Measurements from ENCODE around the gene ITGB6. TPM values are rescaled to one million over a fixed set of nuclear protein-coding genes. Genes with fewer than 3 reads are reported as not detected.
A peak's percentile ranks its signal among the peaks of the same experiment; 100 is the strongest.
"Not testable (repeated sequence)": the region's sequence is repeated elsewhere in the genome, so short reads cannot be mapped to it uniquely, and the experiment has no call there.

The ITGB6 gene
- total RNA-seq, 2 donors from 2014 or later, result not detected

DNA sequence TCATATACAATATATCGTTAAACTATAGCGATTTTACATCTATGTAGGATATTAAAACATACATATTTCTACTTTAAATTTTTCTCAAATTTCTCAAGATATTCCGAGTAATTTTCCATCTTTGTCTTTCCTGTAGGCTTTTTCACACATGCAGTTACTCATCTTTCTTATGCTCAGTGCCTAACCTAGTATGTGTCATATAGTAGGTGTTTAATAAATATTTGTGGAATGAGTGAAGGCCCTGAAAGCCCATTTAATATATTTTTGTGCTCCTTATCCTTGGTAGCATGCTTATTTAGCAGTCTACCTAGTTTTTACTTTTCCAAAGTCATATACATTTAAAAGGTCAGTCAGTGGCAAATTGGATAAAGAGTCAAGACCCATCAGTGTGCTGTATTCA, 67.3 kb downstream of the ITGB6 start:
- H3K27ac Mint-ChIP-seq, result no peak overlapping the region
- ATAC-seq, result no peak
- DNase-seq (ENCODE audit: low spot score in 2 of 2), result no peak
- no peaks in the 10 kb centered on the region for H3K36me3 Mint-ChIP-seq
- peaks cover 0 to 5% of the 10 kb centered on the region in 2 donors for H3K9me3 Mint-ChIP-seq

DNA sequence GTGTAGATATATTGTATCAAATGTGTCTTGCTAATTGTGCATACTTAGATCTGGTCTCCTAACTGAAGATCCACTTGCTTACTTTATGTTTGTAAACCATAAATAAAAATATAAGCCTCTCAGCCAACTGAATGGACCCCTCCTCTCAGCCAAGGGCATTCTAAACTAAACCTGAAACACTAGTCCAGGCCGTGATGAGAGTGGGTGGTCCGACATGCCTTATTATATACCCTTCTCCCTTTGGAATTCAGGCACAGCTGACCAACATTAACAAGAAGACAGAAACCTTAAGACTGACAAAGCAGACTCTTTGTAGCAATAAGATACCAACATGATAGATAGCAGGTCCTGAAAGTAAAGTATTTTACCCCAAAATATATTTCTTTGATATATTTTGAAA, 73.3 kb downstream of the ITGB6 start:
- Mint-ChIP-seq H3K36me3 (no peaks in the 10 kb centered on the region), H3K9me3 (no peaks in the 10 kb centered on the region), H3K27ac (no peak overlapping the region)
- DNase-seq (ENCODE audit: low spot score in 2 of 2) (no peak), ATAC-seq (no peak)

DNA sequence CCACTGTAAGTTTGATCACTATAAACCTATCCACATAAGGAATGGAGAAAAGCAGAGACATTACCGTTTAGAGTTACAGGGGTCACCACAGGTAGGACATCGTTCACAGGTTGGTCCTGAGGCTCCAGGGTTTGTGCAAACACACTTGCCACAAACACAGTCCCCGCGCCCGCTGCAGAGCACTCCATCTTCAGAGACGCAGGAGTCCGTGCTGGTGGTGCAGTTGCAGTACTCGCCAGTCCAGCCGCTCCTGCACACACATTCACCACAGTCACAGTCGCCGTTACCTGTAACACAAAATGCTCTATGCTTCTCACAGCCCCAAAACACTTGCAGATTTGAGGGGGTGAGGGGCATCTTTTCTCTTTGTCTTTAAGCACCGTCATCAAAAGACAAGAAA, 73.8 kb downstream of the ITGB6 start:
- no peak for ATAC-seq
- no peak for DNase-seq (ENCODE audit: low spot score in 2 of 2)
- H3K9me3 Mint-ChIP-seq, result no peaks in the 10 kb centered on the region
- H3K27ac Mint-ChIP-seq, result no peak overlapping the region
- no peaks in the 10 kb centered on the region for H3K36me3 Mint-ChIP-seq

DNA sequence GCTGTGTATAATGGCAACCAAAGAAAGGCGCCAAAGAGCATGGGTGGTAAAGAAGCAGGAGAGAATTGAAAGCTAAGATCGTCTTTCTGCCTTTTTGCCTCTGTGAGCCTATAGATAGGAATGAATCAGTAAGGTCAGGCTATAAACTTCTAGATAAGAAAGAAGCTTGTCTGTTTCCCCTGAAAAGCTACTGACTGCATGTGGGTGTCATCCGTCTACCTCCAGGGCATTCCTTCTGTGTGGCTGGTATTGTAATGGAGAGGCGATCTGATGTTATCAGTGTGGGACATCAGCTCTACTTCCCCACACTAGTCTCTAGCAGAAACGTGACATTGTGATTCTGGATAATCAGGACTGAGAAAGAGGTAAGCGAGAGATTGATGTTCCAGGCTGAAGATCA, 74.2 kb downstream of the ITGB6 start:
- no peak overlapping the region for H3K27ac Mint-ChIP-seq
- no peak for ATAC-seq
- H3K9me3 Mint-ChIP-seq, result no peaks in the 10 kb centered on the region
- no peaks in the 10 kb centered on the region for H3K36me3 Mint-ChIP-seq
- DNase-seq (ENCODE audit: low spot score in 2 of 2), result no peak

DNA sequence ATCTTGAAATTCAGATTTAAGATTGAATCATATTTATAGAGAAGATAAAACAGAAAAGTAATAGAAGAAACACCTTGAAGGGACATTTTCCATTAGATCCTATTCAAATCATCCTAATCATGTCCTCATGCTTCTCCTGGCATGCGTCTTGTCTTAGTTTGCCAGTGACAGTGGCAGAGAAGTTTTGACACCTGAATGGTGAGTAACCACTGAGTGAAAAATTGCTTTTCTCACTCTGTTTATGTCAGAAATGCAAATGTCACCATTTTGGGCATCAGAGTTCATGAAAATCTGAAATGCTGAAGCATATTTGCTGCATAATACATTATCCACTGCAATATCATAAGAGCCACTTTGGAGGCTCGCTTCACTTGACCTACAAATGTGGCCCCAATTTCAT, 74.7 kb downstream of the ITGB6 start:
- H3K27ac Mint-ChIP-seq, result no peak overlapping the region
- H3K9me3 Mint-ChIP-seq, result no peaks in the 10 kb centered on the region

DNA sequence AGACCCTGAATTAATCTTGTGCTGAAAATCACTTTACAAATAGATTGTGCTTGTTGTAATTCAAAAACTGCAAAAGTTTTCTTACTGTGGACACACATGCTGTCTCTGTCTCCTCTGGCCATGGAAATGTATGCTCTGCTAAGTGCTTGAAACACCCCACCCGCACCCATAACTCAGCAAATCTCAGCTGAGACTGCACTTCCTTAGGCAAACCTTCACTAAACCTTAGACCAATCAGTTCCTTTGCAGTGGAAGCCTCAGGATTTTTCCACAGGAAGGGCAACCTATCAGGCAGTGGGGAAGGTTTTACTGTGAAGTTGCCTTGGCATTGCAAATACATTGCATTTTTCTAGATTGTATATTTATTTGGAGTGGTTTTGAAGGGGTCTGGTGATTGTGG, 75.5 kb downstream of the ITGB6 start:
- Mint-ChIP-seq H3K9me3 (no peaks in the 10 kb centered on the region), H3K36me3 (no peaks in the 10 kb centered on the region), H3K27ac (no peak overlapping the region)
- no peak for ATAC-seq
- DNase-seq (ENCODE audit: low spot score in 2 of 2), result no peak

More for the DNA sequence above, 74.7 kb downstream of the ITGB6 start:
- no peaks in the 10 kb centered on the region for H3K36me3 Mint-ChIP-seq
- ATAC-seq (no peak), DNase-seq (ENCODE audit: low spot score in 2 of 2) (no peak)

DNA sequence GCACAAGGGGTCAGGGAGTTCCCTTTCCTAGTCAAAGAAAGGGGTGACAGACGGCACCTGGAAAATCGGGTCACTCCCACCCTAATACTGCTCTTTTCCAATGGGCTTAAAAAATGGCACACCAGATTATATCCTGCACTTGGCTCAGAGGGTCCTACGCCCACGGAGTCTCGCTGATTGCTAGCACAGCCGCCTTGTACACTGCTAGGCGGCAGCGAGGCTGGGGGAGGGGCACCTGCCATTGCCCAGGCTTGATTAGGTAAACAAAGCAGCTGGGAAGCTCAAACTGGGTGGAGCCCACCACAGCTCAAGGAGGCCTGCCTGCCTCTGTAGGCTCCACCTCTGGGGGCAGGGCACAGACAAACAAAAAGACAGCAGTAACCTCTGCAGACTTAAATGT, 85.4 kb downstream of the ITGB6 start:
- ATAC-seq; H3K36me3 Mint-ChIP-seq; H3K27ac Mint-ChIP-seq; H3K9me3 Mint-ChIP-seq; DNase-seq (ENCODE audit: low spot score in 2 of 2): not testable (repeated sequence)

DNA sequence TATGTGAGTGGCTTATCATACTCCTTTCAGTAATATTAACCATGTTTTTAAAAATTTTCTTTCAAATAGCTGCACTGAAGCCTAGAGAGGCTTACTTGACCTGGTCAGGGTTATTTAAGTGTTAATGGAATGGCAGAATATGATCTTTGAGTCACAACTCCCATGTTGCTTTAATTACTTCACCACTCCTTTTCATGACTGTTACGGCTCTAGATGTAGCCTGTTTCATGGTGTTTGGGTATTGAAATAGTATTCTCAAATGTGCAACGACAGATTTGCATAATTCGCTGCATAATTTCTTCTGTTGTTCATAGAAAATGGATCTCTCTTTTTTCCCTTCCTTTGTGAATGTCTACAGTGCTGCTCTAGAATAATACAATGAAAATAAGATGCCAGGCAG, 86.1 kb downstream of the ITGB6 start:
- no peaks in the 10 kb centered on the region for H3K9me3 Mint-ChIP-seq
- no peaks in the 10 kb centered on the region for H3K36me3 Mint-ChIP-seq
- no peak overlapping the region for H3K27ac Mint-ChIP-seq
- DNase-seq (ENCODE audit: low spot score in 2 of 2), result no peak
- ATAC-seq, result no peak

DNA sequence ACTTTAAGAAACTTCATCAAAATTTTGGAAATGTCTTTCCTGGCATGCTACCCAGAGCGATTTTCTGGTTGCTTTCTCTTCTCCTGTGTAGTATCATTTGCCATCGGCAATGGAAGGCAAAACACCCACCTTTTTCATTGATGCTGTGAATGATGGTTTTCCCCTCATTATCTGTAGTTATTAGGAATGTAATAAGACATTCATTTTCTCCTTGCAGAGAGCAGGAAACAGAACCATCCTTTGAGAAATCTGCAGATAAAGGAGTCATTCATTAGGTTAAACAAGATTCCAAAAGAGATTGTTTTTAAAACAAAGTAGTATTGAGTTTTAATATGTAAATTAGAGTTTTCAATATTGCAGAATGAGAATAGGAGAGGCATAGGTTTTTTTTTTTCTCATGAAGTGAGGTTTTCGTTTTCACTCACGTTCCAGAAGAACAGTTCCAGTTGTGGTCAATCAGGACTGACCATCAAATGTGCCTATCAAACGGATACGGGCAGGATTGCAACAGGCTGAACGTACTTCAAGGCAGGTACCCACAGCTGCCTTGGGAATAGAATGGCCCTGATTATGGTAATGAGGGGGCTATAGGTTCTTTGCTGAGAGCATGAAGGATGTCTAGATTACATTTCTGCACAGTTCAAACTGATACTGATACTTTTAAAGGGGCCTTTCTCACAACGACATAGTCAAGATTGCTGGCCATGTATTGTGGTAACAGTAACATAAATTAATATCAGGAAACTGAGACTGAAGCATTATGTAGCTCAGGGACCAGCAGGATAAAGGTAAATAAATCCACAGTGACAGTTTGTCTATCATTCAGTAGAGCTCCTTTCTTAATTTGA, 87.9 kb downstream of the ITGB6 start:
- no peak for DNase-seq (ENCODE audit: low spot score in 2 of 2)
- Mint-ChIP-seq H3K9me3 (no peaks in the 10 kb centered on the region), H3K27ac (no peak overlapping the region), H3K36me3 (no peaks in the 10 kb centered on the region)
- no peak for ATAC-seq

DNA sequence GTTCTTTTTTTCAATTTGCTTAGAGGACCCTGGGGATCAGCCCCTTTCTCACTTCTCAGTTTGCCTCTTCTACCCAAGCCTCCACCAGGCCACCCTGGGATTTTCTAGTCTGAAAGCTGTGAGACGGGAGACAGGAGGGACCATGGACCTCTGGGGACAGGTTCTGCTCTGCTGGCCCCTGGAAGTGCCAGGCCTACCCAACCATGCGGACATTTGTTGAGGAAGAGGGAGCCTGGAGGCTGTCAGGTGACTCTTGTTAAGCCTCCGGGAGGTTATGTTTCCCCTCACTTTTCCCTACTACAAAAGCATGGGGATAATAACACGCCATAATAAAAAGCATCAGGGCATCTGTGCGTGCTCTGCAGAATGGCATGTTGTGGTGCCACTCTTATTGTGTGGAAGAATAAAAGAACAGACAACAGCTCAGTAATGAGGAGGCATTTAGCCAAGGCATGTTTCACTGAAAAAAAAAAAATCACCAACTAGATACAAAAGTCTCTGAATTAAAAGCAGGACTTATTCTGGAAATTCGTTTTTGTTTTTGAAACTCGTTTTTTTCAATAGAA, 89.3 kb downstream of the ITGB6 start:
- H3K36me3 Mint-ChIP-seq, result no peaks in the 10 kb centered on the region
- no peaks in the 10 kb centered on the region for H3K9me3 Mint-ChIP-seq
- no peak overlapping the region for H3K27ac Mint-ChIP-seq
- ATAC-seq (no peak), DNase-seq (ENCODE audit: low spot score in 2 of 2) (no peak)

DNA sequence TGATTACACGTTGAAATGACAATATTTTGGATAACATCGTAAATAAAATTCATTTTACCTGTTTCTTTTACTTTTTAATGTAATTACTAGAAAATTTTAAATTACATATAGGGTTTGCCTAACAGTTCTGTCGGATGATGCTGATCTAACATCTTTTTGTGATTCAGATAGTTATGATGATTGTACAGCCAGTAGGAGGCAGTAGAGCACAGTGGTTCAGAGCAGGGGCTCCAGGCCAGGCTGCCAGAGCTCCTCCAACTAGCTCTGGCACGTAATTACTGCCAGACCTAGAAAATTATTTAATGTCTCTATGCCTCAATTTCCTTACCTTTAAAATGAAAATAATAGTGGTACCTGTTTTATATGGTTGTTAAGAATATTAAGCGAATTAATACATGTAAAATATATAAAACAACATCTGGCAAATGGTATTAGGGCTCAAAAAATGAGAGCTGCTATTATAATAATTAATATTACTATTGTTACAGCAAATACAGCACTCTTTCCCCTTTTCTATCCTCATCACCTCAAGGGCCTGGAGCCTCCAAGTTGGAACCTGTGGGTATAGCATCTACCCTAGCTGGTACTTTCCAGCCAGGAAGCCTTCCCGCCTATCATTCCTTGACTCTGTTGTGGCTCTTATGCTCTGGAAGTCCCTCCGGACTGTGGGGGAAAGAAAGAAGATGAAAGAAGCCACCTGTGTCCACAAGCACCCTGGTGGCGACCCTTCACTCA, 90.0 kb downstream of the ITGB6 start:
- DNase-seq (ENCODE audit: low spot score in 2 of 2) (peak in 1 of 2 donors; percentile 68), ATAC-seq (peak; percentile 69 to 78)
- H3K36me3 Mint-ChIP-seq, result no peaks in the 10 kb centered on the region
- H3K27ac Mint-ChIP-seq, result no peak overlapping the region
- H3K9me3 Mint-ChIP-seq, result no peaks in the 10 kb centered on the region

DNA sequence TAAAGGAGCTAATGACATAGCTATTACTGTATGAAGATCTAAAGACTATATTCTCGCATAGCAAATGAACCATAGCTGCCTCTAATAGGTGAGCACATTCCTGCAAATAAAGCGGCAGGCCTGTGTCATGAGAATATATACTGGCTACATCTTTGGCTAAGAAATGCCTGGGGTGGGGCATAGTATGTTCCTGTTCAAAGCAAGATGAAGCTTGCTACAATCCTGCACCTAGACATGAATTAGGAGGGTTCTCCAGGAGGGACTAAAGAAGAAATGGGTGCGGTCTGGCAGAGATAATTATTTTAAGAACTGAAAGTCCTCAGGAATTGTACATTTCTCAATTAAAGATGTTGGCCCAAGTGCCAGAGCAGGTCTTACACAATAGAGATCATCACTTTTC, 90.8 kb downstream of the ITGB6 start:
- no peak for ATAC-seq
- no peak for DNase-seq (ENCODE audit: low spot score in 2 of 2)
- Mint-ChIP-seq H3K36me3 (no peaks in the 10 kb centered on the region), H3K9me3 (no peaks in the 10 kb centered on the region), H3K27ac (no peak overlapping the region)

DNA sequence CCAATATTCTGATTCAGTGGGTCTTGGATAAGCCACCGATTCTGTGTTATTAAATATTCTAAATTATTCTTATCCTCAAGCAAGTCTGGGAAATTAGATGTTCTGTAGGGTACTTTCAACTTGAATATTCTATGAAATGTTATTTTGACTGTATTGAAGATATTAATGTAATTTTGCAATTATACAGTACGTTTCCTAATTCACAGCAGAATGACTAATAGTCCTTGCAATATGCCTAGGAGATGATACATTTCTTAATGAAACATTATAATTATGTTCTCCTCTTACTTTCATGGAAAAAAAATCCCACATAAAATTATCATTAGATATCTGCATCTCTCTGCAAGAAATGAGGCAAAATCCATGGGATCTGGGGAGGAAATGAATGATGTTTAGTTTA, 91.4 kb downstream of the ITGB6 start:
- ATAC-seq (no peak), DNase-seq (ENCODE audit: low spot score in 2 of 2) (no peak)
- H3K27ac Mint-ChIP-seq, result no peak overlapping the region
- no peaks in the 10 kb centered on the region for H3K36me3 Mint-ChIP-seq
- H3K9me3 Mint-ChIP-seq, result no peaks in the 10 kb centered on the region

DNA sequence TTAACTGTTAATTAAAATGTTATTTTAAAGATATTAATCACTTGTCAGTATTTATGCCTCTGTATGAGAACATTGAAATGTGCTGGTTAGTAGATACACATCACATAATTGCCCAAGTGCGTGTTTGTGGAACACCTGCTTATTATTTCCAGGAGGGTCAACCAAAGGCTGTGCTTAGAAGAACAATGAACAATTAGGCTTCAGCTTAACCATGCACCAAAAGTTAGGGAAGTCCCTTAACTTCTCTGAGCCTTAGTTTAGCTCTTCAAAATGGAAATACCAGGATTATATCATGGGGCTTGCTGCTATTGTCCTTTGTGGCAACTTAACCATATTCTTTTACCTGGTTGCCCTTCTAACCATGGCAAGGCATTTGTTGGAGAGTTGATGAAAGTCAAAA, 94.7 kb downstream of the ITGB6 start:
- DNase-seq (ENCODE audit: low spot score in 2 of 2) (no peak), ATAC-seq (no peak)
- no peaks in the 10 kb centered on the region for H3K36me3 Mint-ChIP-seq
- H3K9me3 Mint-ChIP-seq, result no peaks in the 10 kb centered on the region
- H3K27ac Mint-ChIP-seq, result no peak overlapping the region

DNA sequence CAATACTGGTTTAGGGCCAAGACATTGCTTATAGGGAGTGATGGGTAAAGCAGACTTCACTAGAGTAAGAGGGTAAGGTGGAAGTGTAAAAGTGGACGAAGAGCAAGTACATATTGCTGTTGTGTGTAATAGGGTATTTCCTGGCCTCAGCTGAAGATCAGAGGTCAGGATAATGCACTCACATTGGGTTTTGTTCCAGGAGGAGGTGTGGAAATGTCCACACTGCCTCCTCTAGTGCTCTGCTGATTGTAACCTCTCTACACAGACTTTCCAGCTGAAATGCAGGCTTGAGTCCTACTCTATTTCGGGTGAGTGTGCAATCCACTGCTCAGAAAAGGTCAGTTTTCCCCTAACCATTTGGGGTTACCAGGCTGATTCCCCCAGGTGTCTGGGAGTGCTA, 96.0 kb downstream of the ITGB6 start:
- DNase-seq (ENCODE audit: low spot score in 2 of 2) (no peak), ATAC-seq (no peak)
- H3K36me3 Mint-ChIP-seq, result no peaks in the 10 kb centered on the region
- H3K9me3 Mint-ChIP-seq, result no peaks in the 10 kb centered on the region
- H3K27ac Mint-ChIP-seq, result no peak overlapping the region

DNA sequence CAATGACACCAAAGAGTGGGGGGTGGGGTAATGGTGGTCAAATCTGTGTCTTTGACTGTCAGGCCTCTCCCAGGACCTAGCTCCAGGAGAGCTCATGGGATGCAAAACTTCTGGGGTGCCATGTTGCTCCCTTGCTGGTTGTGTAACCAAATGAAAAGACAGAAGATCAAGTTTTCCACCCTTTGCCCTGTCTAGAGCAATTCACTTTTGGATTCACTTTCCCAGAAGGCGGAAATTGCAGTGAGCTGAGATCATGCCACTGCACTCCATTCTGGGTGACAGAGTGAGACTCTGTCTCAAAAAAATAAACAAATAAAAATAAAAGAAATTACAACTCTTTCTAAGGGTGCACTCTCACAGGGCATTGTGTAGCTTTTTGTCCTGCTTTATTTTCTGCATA, 102.7 kb downstream of the ITGB6 start:
- Mint-ChIP-seq H3K27ac (no peak overlapping the region), H3K9me3 (peaks cover 0 to 29% of the 10 kb centered on the region in 2 donors), H3K36me3 (peaks cover 19 to 24% of the 10 kb centered on the region in 2 donors)
- DNase-seq (ENCODE audit: low spot score in 2 of 2), result no peak
- ATAC-seq, result no peak

DNA sequence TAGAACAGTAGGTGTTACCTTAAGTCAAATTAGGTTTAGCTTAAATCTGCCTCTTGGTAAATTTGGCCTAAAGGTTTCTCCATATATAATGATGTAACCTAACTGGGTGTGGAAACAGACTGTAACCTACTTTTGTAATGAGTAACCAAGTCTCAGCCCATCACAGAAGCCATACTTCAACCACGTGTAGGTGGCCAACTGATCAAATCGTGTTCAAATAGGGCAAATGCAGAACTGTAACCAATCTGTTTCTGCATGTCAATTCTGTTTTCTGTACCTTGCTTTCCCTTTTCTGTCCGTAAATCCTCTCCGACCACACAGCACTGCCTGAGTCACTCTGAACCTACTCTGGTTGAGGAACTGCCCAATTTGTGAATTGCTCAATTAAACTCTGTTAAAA, 103.7 kb downstream of the ITGB6 start:
- peak in 1 of 2 donors; percentile 90 for ATAC-seq

More for the DNA sequence above, 103.7 kb downstream of the ITGB6 start:
- Mint-ChIP-seq H3K36me3 (peaks cover 24 to 32% of the 10 kb centered on the region in 2 donors), H3K9me3 (peaks cover 4 to 32% of the 10 kb centered on the region in 2 donors), H3K27ac (no peak overlapping the region)
- DNase-seq (ENCODE audit: low spot score in 2 of 2), result no peak

Measured in activated naive CD4-positive, alpha-beta T cell treated with anti-CD3 and anti-CD28 coated beads, Interleukin-2, amount 50 U/mL, for 72 hours (primary cell).